ENCODE data around the gene CARD11. TPM values are rescaled to one million over a fixed set of nuclear protein-coding genes. Genes with fewer than 3 reads are reported as not detected.

The CARD11 gene
- total and polyA plus RNA-seq, 2 of the 4 experiments (the other 2 are of a cell fraction), result 0.18 to 0.26 TPM

GRCh38 chr7:2878306-2878705, 165.4 kb downstream of the CARD11 start:
- dilution Hi-C loops (cut with HindIII; ENCODE audit: low sequenced_read_pairs, unreplicated experiment), result no loop called here
- intact Hi-C loops (cut with micrococcal nuclease), result no loop called here
- peaks cover 2% of the 10 kb centered on the region for H3K4me1 ChIP-seq (ENCODE audit: control insufficient read depth, insufficient read depth, low read length)
- H2BK120ac ChIP-seq (ENCODE audit: low read depth, low read length), result no peak overlapping the region
- TF ChIP-seq NFE2L2 (IDR thresholded peaks at IDR 0.05; ENCODE audit: low read depth, low read length), result no peak
- no peak for TF ChIP-seq CHD1 (IDR thresholded peaks at IDR 0.05; ENCODE audit: low read depth, low read length)
- no peak for TF ChIP-seq FOS (IDR thresholded peaks at IDR 0.05; ENCODE audit: low read depth, low read length)
- no peak for TF ChIP-seq RCOR1 (IDR thresholded peaks at IDR 0.05; ENCODE audit: insufficient replicate concordance, low read length)
- TF ChIP-seq SMC3 (IDR thresholded peaks at IDR 0.05; ENCODE audit: low read depth, low read length), result no peak
- no peak for TF ChIP-seq RFX5 (IDR thresholded peaks at IDR 0.05; ENCODE audit: low read depth, low read length)
- TF ChIP-seq MAFK (IDR thresholded peaks at IDR 0.05; ENCODE audit: low read depth, low read length), result no peak
- TF ChIP-seq ELK1 (IDR thresholded peaks at IDR 0.05; ENCODE audit: borderline replicate concordance, low read depth, low read length), result no peak
- TF ChIP-seq CTCF (conservative IDR thresholded peaks at IDR 0.05; ENCODE audit: low read depth, low read length), result no peak
- no peak for TF ChIP-seq USF2 (IDR thresholded peaks at IDR 0.05; ENCODE audit: low read depth, low read length)
- no peak for TF ChIP-seq POLR2A (IDR thresholded peaks at IDR 0.05; ENCODE audit: low read depth, low read length)
- no peak for TF ChIP-seq CEBPB (IDR thresholded peaks at IDR 0.05; ENCODE audit: low read depth, low read length)
- TF ChIP-seq MXI1 (IDR thresholded peaks at IDR 0.05; ENCODE audit: borderline replicate concordance, low read depth, low read length), result no peak
- TF ChIP-seq RAD21 (IDR thresholded peaks at IDR 0.05; ENCODE audit: low read length), result no peak
- no peak for TF ChIP-seq BHLHE40 (IDR thresholded peaks at IDR 0.05; ENCODE audit: low read depth, low read length)
- TF ChIP-seq MAZ (IDR thresholded peaks at IDR 0.05; ENCODE audit: borderline replicate concordance, low read depth, low read length), result no peak
- H2BK15ac ChIP-seq (ENCODE audit: low read depth, low read length), result no peak overlapping the region
- ATAC-seq (ENCODE audit: low read depth) (no peak), DNase-seq (no peak)
- in situ Hi-C loops (cut with MboI; ENCODE audit: low sequenced_read_pairs), result no loop called here
- no peak overlapping the region for H3K27ac ChIP-seq (ENCODE audit: insufficient read depth, low read length)
- H3K14ac ChIP-seq (replicated peaks; ENCODE audit: low read depth, low read length), result no peak overlapping the region
- no peaks in the 10 kb centered on the region for H3K36me3 ChIP-seq (ENCODE audit: control insufficient read depth, insufficient read depth, low read length)
- no peak overlapping the region for H3K4ac ChIP-seq (ENCODE audit: low read depth, low read length)
- no peak overlapping the region for H2AFZ ChIP-seq (replicated peaks; ENCODE audit: low read length, poor library complexity)
- no peak overlapping the region for H2AK5ac ChIP-seq (ENCODE audit: low read depth, low read length)
- H4K91ac ChIP-seq (ENCODE audit: insufficient read depth, low read depth, low read length), result no peak overlapping the region
- no peak overlapping the region for H3K23ac ChIP-seq (ENCODE audit: low read depth, low read length)
- no peaks in the 10 kb centered on the region for H3K27me3 ChIP-seq (ENCODE audit: control insufficient read depth, insufficient read depth, low read length)
- no peak overlapping the region for H2BK20ac ChIP-seq (ENCODE audit: low read depth, low read length)
- H2AK9ac ChIP-seq (replicated peaks; ENCODE audit: low read depth, low read length, poor library complexity), result no peak overlapping the region
- peaks cover 9% of the 10 kb centered on the region for H4K20me1 ChIP-seq (ENCODE audit: insufficient read depth, low read length)
- BruUV-seq (replicated peaks), result no TSS peak
- no peak overlapping the region for H2BK5ac ChIP-seq (ENCODE audit: low read depth, low read length, poor library complexity, severe bottlenecking)
- no peaks in the 10 kb centered on the region for H3K79me1 ChIP-seq (ENCODE audit: low read depth in 1 of 2, low read length in 2 of 2)
- peaks cover 17% of the 10 kb centered on the region for H3K9me1 ChIP-seq (ENCODE audit: insufficient read depth, low read length)
- H3K9me3 ChIP-seq (ENCODE audit: control insufficient read depth, insufficient read depth, low read length), result no peaks in the 10 kb centered on the region
- no peak overlapping the region for H3K4me3 ChIP-seq (ENCODE audit: insufficient read depth, low read depth, low read length)
- 83% methylated on average over 2 of the region's 3 CpGs; no CpG with 5 or more reads in 1 of the 2 experiments for WGBS, 2 experiments (ENCODE audit: extremely low coverage in 2 of 2, insufficient read length in 1 of 2)
- no peak overlapping the region for H4K5ac ChIP-seq (ENCODE audit: low read depth, low read length)
- ChIA-PET CTCF (no interaction called here), POLR2A (ENCODE audit: unreplicated experiment) (no interaction called here)
- H3K9ac ChIP-seq (ENCODE audit: low read depth, low read length), result no peak overlapping the region
- H3K4me2 ChIP-seq (ENCODE audit: low read depth, low read length), result no peak overlapping the region
- no peak overlapping the region for H3K56ac ChIP-seq (ENCODE audit: extremely low read depth, insufficient read depth, low read length)
- no peak overlapping the region for H3K18ac ChIP-seq (ENCODE audit: low read depth, low read length)
- H4K8ac ChIP-seq (ENCODE audit: low read depth in 2 of 2, low read length in 2 of 2), result no peak overlapping the region

Measured in IMR-90 (cell line).